ENCODE results near the gene CFAP92.

CFAP92 gene

DNA sequence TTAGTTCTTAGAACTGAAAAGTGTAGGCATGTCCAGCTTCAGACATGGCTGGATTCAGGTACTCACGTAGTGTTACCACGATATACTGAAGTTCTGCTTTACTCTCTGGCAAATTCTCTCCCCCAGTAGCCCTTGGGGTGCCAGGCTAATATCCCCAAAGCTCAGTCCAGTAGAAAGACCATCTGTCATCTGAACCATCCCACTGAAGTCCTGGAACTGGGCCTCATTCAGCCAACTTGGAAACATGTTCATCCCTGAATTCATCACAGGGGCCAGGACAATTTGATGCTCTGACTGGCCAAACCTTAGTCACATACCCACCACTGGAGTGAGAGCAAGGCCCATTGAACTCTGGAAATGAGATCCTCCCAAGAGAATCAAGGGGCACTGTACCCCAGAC is 15.4 kb upstream of the CFAP92 start:
- in situ Hi-C loops (cut with MboI; ENCODE audit: low sequenced_read_pairs) = no loop called here

DNA sequence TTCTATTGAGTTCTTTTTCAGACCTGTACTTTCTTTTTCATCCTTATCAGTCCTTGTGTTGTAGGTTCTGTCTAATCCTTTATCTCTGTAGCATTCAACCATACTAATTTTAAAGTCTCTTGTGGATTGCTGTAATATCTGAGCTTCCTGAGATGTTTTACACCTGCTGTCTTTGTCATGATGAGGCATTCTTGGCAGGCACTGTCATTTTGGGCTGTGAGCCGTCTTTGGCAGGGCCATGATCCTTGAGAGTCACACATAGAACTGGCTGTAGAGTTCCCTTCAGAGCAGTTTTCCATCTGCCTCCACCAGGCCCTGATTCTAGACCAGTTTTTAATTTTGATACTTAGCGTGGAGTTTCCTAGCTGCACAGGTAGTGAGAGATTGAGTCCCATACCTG is 13.9 kb upstream of the CFAP92 start:
- in situ Hi-C loops (cut with MboI; ENCODE audit: low sequenced_read_pairs) = no loop called here

DNA sequence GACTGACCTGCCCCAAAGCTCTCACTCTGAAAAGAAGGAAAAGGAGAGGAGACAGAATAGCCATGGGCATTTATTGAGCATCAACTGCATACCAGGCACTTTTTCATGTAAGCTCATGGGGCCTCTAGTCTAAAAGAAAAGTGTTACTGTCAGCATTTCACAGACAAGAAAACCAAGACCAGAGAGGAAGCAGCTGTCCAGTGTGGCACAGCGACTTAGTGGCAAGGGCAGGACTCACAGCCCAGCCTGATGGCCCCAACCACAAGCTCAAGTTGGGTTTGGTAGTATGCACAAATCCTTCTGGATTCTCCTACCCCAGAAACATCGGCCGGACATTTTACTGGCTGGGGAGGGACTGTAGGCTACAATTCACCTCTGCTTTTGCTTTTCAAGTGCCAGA is 13.0 kb upstream of the CFAP92 start:
- in situ Hi-C loops (cut with MboI; ENCODE audit: low sequenced_read_pairs) = no loop called here

DNA sequence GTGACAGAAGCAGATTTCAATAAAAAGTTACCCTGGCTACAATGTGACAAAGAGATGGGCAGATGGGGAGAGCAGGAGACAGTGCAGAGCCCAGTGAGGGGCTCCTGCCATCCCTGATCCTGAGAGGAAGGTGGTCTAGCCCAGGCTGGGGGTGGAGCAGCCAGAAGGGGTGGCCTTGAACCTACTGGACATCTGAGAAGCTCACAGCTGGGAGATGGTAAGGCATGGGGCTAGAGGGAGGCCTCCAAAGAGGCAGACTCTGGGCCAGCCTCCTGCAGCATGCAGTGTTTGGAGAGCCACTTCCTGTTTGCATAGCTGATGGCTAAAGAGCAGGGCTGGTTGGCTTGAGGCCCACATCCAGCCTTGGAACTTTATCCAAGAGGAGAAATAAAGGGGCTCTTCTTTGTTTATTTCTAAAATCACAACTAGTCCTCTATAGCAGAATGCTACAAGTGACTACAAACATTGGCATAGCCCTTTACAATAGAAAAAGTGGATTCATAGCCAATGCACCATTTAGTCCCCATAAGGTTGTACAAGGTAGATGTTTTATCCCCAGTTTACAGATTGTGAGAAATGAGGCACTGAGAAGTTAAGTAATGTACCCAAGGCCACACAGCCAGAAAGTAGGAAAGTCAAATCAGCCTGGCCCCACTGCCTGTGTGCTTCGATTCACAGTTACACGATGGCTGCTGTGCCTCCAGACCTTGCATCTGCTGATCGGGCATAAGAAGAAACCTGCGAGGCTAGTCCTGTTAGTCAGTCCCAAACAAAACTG is 11.8 kb upstream of the CFAP92 start:
- in situ Hi-C loops (cut with MboI; ENCODE audit: low sequenced_read_pairs) = no loop called here

DNA sequence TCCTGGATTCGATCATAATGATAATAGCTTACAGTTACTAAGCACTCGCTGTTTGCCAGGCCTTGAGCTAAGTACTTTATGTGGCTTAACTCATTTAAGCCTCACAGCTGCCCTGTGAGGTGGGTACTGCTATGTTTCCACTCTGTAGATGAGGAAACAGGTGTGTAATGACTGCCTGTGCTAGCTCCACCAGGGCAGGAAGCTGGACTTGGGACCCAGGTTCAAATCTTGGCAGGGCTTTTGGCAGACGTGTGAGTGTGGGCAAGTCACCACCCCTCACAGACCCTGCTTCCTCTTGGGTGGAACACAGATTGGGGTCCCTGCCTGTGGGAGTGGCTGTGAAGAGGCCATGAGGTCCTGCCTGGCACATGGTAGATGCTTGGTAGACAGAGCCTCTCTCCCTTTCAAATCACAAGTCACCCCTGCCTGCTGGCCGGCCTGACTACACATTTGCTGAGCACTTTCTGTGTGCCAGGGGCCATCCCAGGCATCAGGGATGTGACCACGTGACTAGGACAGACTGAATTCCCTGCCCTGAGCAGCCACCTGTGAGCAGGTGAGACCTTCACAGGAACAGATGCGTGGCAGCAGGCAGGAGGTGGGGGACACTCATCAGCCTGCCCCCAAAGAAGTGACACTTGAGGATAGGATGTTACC is 10.9 kb upstream of the CFAP92 start:
- in situ Hi-C loops (cut with MboI; ENCODE audit: low sequenced_read_pairs) = no loop called here

DNA sequence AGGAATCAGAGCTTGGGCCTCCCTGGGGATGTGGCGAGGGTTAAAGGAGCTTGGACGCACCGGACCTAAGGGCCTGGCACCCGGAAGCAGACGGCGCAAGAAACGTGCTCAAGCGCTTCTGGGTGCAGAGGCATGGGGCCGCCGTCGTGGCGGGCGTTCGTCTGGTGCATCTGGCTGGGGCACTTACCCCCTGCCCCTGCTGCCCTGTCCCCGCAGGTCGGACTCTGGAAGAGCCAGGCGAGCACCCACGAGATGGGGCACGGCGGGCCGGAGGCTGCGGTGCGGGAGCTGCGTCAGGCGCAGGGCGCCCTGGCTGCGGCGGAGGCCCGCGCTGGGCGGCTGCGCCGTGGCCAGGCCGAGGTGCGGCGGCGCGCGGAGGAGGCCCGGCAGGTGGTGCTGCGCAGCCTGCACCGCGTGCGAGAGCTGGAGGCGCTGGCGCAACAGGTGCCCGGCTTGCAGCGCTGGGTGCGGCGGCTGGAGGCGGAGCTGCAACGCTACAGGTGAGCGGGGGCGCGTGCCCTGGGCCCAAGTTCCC is 9.8 kb upstream of the CFAP92 start:
- in situ Hi-C loops (cut with MboI; ENCODE audit: low sequenced_read_pairs) = no loop called here

DNA sequence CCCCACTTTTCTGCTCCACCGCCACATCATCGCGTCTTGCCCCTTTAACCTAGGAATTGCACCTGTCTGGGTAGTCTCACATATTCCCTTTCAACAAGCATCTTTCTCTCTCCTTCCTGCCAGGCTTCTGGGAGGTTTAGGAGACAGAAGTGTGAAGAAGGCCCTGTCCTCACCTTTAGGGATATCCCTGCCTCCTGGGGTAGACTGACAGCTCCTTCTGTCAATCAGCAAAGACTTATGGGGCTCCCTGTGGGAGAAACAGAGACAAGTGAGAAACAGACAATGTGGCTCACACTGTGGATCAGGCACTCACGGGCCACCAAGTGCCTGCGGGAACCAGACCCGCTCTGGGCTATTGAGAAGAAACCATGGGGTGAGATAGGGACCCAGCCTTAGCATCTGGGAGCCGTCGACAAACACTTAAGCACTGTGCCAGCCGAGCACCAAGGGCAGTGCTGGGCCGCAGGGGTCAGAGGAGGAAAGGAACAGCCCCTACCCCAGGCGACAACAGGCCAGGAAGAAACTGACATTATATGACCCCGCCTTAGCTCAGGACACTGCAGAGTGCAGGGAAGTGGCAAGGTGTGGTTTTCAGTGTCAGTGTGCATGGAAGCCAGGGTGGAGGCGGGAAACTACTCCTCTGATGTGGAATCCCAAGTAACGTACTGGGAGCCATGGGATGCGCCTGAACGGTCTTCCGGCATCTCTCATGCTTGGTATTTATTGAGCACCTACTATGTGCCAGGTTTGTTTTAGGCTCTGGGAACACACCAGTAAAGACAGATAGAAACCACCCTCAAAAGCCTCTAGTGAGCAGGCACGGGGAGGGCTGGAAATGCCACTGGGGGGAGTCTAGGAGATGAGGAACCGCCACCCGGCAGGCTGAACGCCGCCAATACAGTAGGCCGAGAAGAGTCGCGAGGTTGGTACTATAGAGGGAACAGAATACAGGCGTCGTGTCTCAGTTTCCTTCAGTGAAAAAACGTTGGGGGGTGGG is 9.0 kb upstream of the CFAP92 start:
- in situ Hi-C loops (cut with MboI; ENCODE audit: low sequenced_read_pairs) = no loop called here

DNA sequence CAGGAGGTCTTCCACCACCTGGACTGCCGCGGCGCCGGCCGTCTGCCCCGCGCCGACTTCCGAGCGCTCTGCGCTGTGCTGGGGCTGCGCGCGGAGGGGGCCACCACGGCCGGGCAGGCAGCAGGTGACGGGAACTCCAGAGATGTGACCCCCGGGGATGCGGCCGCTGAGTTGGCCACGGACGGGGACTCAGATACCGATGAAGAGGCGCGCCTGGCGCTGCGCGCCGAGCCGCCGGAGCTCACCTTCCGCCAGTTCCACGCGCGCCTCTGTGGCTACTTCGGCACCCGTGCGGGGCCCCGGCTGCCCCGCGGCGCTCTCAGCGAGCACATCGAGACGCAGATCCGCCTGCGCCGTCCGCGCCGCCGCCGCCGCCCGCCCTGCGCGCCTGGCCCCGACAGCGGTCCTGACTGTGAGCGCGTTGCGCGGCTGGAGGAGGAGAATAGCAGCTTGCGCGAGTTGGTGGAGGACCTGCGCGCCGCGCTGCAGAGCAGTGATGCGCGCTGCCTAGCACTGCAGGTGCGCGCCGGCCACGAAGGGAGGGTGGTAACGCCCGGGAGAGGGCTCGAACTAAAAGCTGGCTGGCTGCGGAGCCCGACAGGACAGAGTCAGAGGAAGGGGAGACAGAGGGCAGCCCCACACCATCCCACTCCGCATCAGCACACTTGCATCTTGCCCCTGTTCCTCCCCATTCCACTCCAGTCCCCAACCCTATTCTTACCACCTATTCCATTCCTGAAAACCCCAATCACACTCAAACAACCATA is 8.1 kb upstream of the CFAP92 start:
- in situ Hi-C loops (cut with MboI; ENCODE audit: low sequenced_read_pairs) = no loop called here

DNA sequence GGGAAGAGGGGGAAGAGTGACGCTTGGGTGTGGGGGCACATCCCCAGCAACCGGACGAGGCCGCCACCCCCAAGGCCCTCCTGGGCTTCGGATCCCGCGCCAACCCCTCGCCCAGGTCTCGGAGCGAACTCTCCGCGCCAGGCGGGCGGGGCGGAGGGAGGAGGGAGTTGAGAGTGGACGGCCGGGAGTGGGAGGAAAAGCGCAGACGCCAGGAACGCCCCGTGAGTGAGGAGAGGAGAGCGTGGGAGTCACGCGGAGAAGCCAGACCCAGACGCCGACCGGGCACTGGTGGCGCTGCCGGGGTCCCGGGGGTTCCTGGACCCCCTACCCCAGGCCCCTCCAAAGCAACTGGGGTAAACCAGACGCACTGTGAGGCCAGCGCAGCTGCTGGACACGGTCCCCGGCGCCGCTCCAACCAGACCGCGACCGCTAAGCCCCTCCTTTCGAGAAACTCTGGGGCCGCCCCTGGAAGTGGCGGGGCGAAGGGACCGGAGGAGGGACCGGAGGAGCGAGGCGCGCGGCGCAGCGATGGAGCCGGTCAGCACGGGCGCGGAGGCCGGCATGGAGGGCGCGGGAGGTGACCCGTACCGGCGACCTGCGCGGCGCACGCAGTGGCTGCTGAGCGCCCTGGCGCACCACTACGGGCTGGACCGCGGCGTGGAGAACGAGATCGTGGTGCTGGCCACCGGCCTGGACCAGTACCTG is 7.4 kb upstream of the CFAP92 start, which contains the start of gene EFCC1:
Gene EFCC1, plus strand, starts transcription at position 204 of the 705 bp plus-strand sequence. Its CDS starts 325 bp downstream, at position 529.
- in situ Hi-C loops (cut with MboI; ENCODE audit: low sequenced_read_pairs) = no loop called here

DNA sequence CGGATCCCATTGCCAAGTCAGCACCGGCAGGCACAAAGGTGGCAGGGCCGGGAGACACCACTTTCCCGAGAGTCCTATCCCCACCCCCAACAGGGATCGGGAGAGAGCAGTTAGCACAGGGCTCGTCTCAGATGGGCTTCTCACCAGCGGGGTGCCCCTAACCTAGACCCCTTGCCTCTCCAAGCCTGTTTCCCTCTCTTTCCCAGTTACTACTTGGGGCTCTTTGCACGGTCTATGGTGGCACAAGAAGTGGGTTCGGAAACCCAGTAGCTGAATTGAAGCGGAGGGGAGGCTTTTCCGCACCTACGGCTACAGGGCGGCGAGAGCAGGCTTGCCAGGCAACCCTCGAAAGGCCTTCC is 6.8 kb upstream of the CFAP92 start:
- in situ Hi-C loops (cut with MboI; ENCODE audit: low sequenced_read_pairs) = no loop called here

DNA sequence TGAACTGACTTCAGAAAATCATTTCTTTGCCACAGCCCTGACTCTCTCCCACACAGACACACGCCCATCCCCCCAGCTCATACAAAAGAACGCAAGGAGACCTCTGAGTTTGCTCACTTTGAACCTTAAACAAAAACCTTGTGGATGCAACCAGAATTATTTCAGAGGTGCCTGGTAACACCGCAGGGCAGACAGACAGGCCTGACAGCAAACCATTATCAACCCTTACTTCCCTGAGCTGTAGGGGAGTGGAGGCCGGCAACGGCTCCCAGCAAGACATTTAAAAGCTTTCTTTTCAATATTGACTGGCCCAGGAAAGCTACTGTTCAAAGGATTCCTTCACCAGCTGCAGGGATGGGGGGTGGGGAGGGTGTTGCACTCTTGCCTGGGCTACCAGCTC is 5.2 kb upstream of the CFAP92 start:
- in situ Hi-C loops (cut with MboI; ENCODE audit: low sequenced_read_pairs) = no loop called here

DNA sequence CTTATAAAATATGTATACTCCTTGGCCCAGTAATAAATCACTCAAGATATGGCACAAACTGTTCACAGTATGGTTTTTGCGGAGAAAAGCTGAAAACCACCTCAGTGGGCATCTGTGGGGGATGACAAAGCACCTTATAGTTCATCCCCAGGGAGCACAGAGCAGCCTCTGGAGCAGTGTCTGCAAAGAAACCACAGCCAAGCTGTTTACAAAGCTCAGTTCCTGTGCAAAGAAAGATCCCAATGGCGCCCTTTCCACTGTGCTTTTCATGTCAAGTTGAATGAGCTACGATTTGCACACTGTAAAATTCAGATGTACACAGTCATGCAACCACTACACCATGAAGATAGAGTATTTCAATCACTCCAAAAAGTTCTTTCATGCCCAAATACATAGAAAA is 4.7 kb upstream of the CFAP92 start:
- in situ Hi-C loops (cut with MboI; ENCODE audit: low sequenced_read_pairs) = no loop called here

DNA sequence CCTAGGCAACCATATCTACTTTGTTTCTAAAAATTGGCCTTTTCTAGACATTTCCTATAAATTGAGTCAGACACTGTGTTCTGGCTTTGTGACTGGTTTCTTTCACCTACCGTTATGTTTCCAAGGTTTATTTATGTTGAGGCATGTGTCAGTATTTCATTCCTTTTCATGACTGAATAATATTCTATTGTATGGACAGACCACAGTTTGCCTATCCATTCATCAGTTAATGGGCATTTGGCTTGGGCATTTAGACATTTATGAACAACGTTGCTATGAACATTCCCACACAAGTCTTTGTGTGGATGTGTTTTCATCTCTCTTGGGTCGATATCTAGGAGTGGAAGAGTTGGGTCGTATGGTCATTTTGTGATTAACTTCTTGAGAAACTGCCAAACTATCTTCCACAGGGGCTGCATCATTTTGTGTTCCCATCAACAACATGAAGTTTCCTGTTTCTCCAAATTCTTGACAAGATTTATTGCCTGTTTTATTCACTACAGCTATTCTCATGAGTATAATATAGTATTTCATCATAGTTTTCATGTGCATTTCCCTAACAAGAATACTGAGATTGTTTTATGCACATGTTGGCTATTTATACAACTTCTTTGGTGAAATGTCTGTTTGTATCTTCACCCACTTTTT is 3.7 kb upstream of the CFAP92 start:
- in situ Hi-C loops (cut with MboI; ENCODE audit: low sequenced_read_pairs) = no loop called here

DNA sequence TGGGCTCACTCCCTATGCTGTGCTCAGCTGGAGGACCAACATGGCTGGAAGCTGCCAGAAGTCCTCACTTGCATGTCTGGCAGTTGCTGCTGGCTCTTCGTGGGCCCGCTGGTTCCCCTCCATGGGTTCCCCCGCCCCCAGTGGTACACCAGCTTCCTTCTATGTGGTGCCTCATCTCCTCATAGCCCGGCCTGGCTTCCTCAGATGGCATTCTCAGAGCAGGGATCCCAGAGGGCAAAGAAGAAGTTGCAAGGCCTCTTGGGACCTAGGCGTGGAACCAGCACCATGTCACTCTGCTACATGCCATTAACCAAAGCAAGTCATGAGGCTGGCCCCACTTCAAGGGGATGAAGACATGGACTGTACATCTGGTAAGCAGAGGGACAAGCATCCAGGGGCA is 2.9 kb upstream of the CFAP92 start:
- in situ Hi-C loops (cut with MboI; ENCODE audit: low sequenced_read_pairs) = no loop called here

DNA sequence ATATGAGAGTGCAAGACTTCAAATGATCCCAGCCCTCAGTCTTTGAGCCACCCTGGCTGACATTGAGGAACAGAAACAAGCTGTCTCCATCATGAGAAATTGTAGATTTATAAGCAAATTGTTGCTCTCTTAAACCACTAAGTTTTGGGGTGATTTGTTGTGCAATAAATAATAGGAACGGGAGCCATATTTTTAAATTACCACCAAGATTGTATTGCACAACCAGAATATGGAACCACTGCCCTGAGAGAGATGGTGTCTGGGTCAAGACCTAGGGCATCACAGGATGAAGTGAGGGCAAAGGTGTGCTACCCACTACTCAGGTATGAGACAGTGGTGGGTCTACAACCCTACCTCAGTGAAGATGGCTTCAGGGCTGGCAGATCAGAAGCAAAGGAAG is 2.3 kb upstream of the CFAP92 start:
- in situ Hi-C loops (cut with MboI; ENCODE audit: low sequenced_read_pairs) = no loop called here

DNA sequence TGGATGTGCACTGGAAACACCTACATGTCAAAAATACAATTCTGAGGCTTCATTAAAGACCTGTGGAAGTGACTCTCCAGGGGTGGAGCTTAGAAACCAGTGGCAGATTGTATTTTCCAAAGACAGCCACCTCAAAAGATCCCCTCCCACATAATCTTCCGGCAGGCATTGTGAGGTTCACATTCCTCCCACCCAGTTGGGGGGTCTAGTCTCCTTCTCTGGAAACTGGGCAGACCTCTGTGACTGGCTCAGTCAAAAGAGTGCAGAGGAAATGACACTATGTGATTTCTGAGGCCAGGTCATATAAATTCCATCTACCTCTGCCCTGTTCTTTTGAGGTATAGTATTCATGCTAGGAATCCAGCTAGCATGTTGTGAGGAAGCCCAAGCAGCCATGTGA is 1.9 kb upstream of the CFAP92 start:
- in situ Hi-C loops (cut with MboI; ENCODE audit: low sequenced_read_pairs) = no loop called here

DNA sequence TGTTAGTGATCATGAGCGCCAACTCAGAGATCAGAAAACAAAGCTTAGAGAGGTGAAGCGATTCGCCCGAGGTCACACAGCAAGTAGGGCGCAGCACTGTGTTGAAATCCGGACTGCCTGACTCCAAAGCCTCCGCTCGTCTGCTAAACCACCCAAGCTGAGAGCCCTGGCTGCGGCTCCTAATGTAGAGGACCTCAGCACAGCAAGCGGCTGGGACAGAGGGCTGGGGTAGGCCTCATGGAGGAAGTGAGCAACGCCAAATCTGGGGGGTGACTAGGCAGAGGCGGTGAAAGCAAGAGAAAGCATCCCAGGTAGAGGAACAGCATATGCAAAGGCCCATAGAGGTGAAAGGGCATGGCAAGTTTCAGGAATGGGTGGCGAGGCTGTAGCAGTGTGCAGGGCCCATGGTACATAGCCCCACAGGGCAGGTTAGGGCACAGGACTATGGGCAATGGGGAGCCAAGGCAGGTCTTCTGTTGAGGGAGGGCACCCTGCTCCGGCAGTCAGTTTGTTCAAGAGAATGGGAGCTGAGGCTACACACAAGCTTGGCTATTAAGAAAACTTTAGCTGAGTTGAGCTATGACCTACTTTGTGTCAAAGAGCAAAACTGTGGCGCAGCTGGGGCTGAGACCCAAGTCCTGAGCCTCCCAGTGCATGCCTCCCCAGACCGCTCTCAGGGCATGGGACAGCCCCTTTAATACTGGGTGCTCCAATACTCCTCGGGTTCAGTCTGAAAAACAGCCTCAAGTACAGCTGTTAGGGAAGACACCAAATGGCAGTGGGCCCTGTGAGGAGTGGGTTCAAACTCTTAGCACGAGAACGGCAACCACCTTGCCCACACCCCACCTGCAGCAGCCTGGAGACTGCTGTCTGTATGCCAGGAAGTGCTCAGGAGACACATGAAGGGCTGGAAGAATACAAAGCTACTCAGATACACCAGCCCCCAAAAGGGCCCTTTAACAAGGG is 988 bp upstream of the CFAP92 start:
- in situ Hi-C loops (cut with MboI; ENCODE audit: low sequenced_read_pairs) = no loop called here

DNA sequence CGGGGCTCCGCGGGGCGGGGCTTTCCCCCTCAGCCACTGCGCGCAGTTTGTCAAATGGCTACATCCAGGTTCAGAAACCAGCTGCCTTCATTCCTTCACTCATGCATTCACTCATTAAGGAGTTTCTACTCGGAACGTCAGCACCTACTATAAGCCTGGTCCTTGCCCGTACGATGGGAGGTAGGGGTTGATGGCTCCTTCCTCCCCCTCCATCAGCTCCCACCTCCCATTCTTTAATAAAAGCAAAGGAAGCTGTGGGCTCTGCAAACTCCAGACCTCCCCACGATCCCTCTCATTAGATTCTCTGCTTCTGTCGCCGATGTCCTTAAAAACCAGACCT is 267 bp upstream of the CFAP92 start:
- in situ Hi-C loops (cut with MboI; ENCODE audit: low sequenced_read_pairs) = no loop called here

All from HL-60/S4 (cell line).